HG03103 (cell line): Measurements from ENCODE around the gene MICU2.
A peak's percentile ranks its signal among the peaks of the same experiment; 100 is the strongest.

ENCODE experiments used
- ATAC-seq: cut with Tn5 transposase; IDR thresholded peaks from one replicate; pipeline ENCODE4 v1.9.1; 2021; ENCODE audit warnings: low read depth; ENCODE audit not compliant: unreplicated experiment

Gene MICU2

DNA sequence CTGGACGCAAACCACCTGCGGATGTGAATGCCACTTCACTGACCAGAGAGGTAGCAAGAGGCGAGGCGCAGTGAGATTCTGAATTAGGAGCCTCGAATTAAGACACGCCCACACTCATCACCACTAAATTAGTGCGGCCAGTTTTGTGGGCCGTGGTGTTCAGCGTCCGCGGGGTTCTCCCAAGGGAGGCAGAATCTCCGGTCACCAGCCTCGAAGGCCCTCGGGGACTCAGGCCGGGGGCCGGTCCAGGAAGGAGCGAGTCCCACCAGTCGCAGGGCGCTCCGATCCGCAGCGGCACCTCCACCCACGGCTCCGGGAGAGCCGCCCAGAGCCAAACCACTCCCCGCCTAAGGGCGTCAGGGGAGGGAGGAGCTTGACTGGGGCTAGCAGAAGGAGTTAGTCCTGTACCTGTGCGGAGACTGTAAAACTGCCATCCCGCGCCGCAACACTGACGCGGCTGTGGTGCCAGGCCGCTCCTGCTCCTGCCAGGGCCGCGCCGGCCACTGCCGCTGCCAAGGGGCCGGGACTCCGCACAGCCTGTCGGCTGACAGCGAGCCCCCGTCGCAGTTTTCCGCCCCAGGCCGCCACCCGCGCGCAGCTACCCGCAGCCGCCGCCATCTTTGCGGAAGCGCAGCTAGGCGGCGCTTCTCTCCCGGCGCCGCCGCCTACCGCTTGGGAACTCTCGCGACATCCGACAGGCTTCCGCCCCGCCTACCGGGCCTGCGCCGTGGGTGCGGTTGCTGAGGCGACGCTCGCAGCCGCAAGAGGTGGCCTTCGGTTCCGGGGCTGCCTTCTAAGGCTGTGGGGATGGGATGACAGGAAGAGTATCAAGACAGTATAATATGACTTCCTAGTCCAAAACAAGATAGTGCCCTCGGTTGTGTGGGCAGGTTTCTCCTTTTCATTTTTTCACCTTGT lies at the start of gene MICU2:
TSS of gene MICU2 (minus strand) at position 640 of the 918 bp plus-strand sequence. CDS start at position 618, 22 bp downstream.
- peak; percentile 90 for ATAC-seq

GRCh38 chr13:21641629-21642028 lies 37.7 kb upstream of the MICU2 start:
- no peak for ATAC-seq

GRCh38 chr13:21639561-21639960 lies 35.6 kb upstream of the MICU2 start:
- ATAC-seq = no peak

GRCh38 chr13:21638319-21639282 lies 34.6 kb upstream of the MICU2 start:
- no peak for ATAC-seq

GRCh38 chr13:21637296-21637695 lies 33.3 kb upstream of the MICU2 start:
- ATAC-seq = no peak

DNA sequence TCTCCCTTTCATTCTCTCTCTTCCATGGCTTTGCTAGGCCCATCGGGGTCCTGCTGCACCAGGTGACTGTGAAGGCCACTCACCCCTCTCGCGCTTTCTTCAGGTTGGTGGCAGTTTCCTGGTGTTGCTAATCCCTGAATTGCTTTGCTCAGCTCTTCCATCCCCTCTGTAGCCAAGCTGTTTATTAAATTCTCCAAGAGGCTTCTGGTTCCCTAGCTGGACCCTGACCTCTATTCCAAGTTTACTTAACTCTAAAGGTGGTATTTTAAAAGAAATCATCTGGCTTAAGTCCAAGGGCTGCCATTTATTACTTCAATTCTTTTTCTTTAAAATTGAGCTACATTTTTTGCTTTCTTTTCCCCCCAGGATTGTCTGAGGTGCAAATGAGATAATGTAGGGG lies 32.7 kb upstream of the MICU2 start:
- no peak for ATAC-seq

DNA sequence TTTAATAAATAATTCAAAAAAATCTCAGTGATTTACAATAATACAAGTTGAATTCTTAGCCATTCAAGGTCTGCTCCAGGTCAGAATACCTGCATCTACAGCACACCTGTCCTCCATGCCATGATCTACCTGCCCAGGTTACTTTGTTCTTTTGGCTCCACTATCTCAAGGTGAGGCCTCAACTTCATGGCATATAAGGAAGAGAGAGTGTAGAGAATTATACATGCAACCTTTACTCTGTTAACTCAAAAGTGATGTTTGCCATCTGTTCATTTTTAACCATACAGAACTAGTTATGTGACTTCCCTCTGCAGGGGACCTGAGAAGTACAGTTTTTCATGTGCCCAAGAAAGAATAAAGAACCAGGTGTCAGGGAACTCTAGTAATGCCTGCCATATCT lies 28.2 kb upstream of the MICU2 start:
- no peak for ATAC-seq

DNA sequence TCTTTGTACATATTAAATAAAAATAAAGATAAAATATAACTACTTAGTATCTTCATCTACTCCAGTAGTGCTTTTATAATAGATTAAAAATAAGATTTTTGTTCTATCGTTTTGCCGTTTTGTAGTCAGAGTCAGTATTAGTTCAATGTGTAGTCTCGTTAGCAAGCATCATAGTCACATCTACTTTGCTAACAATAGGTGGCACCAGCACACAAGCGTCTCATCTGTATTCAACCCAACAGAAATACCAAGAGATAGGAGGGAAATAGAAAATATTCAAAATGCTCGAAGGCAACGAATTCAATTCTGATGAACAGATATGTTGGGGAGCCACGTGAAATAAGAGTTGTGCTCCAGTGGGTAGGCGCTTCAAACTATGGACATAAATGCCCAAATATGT lies 21.4 kb upstream of the MICU2 start:
- ATAC-seq = no peak

- no peak for ATAC-seq
These were observed 16.9 kb upstream of the MICU2 start for GRCh38 chr13:21620861-21621260.

DNA sequence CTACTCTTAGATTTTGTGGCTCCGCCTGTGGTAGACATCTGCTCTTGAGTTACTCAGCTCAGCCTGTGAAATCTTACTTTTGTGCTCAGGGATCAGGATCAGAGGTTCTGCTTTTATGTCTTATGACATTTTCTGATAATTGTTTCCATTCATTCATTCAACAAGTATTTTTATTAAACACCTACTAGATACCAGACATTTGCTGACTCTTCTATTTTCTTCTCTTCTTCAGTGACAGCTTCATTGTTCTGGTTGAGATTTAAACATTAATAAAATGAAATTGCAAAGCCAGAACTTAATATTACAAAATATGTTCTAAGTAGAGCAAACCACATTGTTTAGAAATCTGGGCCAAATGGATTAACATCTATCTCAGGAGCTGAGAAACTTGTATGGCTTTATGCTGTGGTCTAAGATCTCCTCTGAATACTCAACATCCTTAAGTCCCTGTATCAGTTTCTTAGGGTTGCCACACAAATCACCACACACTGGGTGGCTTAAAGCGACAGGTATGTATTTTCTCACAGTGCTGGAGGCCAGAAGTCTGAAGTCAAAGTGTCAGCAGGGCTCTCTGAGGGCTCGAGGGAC lies 15.8 kb upstream of the MICU2 start:
- ATAC-seq = no peak

GRCh38 chr13:21616880-21617279 lies 12.9 kb upstream of the MICU2 start:
- no peak for ATAC-seq

GRCh38 chr13:21616205-21616866 lies 12.4 kb upstream of the MICU2 start:
- no peak for ATAC-seq

- ATAC-seq = no peak
These were observed 11.5 kb upstream of the MICU2 start for GRCh38 chr13:21615427-21615826.

- ATAC-seq = no peak
These were observed 9.8 kb upstream of the MICU2 start for GRCh38 chr13:21613791-21614190.

- no peak for ATAC-seq
These were observed 7.4 kb upstream of the MICU2 start for GRCh38 chr13:21611385-21611784.

- ATAC-seq = no peak
These were observed 6.7 kb upstream of the MICU2 start for GRCh38 chr13:21610687-21611086.

- ATAC-seq = no peak
These were observed 5.0 kb upstream of the MICU2 start for GRCh38 chr13:21608961-21609360.

- no peak for ATAC-seq
These were observed 2.8 kb upstream of the MICU2 start for GRCh38 chr13:21606796-21607195.

GRCh38 chr13:21606251-21606650 lies 2.3 kb upstream of the MICU2 start:
- ATAC-seq = no peak

DNA sequence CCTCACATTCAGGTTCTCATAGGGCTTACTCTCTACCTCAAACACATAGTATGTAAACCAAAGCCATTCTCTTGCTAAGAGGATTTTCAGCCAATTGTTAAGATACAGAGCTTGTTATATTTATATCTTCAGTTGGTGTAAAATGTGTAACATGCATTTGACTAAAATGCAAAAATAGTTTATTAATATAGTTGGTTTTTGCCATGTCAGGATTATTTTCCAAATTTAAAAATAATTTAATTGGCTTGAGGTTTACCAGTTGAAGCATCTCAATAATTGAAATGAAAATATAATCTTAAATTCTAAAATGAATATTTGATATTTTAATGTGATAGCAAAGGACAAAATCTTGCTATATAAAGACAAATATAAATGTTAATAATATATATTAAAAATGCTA lies 7.2 kb downstream of the MICU2 start:
- no peak for ATAC-seq

GRCh38 chr13:21595546-21595822 lies 8.5 kb downstream of the MICU2 start:
- peak; percentile 50 for ATAC-seq
